Measurements from ENCODE around the gene CSNK1A1L. TPM values are rescaled to one million over a fixed set of nuclear protein-coding genes. Genes with fewer than 3 reads are reported as not detected.
A peak's percentile ranks its signal among the peaks of the same experiment; 100 is the strongest.

CSNK1A1L gene
- total and polyA plus RNA-seq, 2 of the 8 experiments (the other 6 are each of a cell fraction or from before 2014, with no cell fraction given) = not detected

GRCh38 chr13:37138169-37138568, 32.7 kb upstream of the CSNK1A1L start:
- H3K23me2 ChIP-seq (ENCODE audit: low read depth, low read length) = no peaks in the 10 kb centered on the region
- CTCF ChIA-PET (ENCODE audit: partially characterized antibody) = interaction anchor here (0.6 to 1.2 kb wide), 3 partner anchors 8 to 31 kb away, joined by 3 to 4 read pairs (median 3); no protein-coding TSS in a partner anchor
- FAIRE-seq = peak; percentile 71

More at GRCh38 chr13:37138169-37138568, 32.7 kb upstream of the CSNK1A1L start:
- no peak overlapping the region for H2BK20ac ChIP-seq (ENCODE audit: low read length)
- no peak overlapping the region for H2BK120ac ChIP-seq (replicated peaks; ENCODE audit: low read depth, low read length)
- DNase-seq (ENCODE audit: low read depth in 1 of 2, low spot score in 2 of 2) = peak in 1 of 2 experiments; percentile 0
- H3K4me3 ChIP-seq (ENCODE audit: extremely low read depth in 1 of 4, insufficient read depth in 2 of 4, low read depth in 3 of 4, low read length in 4 of 4) = no peak overlapping the region
- H2BK15ac ChIP-seq (ENCODE audit: low read length) = no peak overlapping the region
- no peak overlapping the region for H4K91ac ChIP-seq (replicated peaks; ENCODE audit: insufficient read length, low read length)
- H3K4ac ChIP-seq (replicated peaks; ENCODE audit: insufficient read length, low read depth, low read length) = no peak overlapping the region
- H3K27ac ChIP-seq (ENCODE audit: low read depth, low read length) = no peak overlapping the region
- H3K14ac ChIP-seq (ENCODE audit: insufficient read length) = no peak overlapping the region
- H2AK5ac ChIP-seq (ENCODE audit: low read depth, low read length) = no peak overlapping the region
- no peak overlapping the region for H3K23ac ChIP-seq (ENCODE audit: insufficient read length)
- H3K18ac ChIP-seq (ENCODE audit: extremely low read depth, low read length) = no peak overlapping the region
- no peaks in the 10 kb centered on the region for H3K27me3 ChIP-seq (replicated peaks in 1 of 4; ENCODE audit: control insufficient read depth in 3 of 4, extremely low read depth in 1 of 4, insufficient read depth in 3 of 4, low read length in 3 of 4)
- H3K9me3 ChIP-seq (ENCODE audit: insufficient read depth in 2 of 2, low read depth in 1 of 2, low read length in 1 of 2) = no peaks in the 10 kb centered on the region
- no peaks in the 10 kb centered on the region for H3K79me1 ChIP-seq (ENCODE audit: low read depth, low read length)
- TF ChIP-seq RAD21 (IDR thresholded peaks at IDR 0.05 in 1 of 2, conservative IDR thresholded peaks at IDR 0.05 in 1 of 2; ENCODE audit: low read depth in 2 of 2, low read length in 2 of 2) (peak; percentile 52 to 67; a peak in 3 of 4 replicates), TAF1 (IDR thresholded peaks at IDR 0.05; ENCODE audit: low read depth, low read length) (no peak), CTCF (IDR thresholded peaks at IDR 0.05; ENCODE audit: control extremely low read depth in 1 of 3, insufficient read depth in 1 of 3, low read depth in 1 of 3, low read length in 3 of 3) (peak; percentile 33 to 95 (median 60))
- H3K9ac ChIP-seq (replicated peaks in 1 of 4; ENCODE audit: extremely low read depth in 1 of 4, low read depth in 3 of 4, low read length in 3 of 4) = no peak overlapping the region
- POLR2A ChIA-PET (ENCODE audit: partially characterized antibody) = no interaction called here
- H2BK12ac ChIP-seq (ENCODE audit: low read depth, low read length) = no peak overlapping the region
- H2BK5ac ChIP-seq (ENCODE audit: low read depth, low read length) = no peak overlapping the region
- no peak overlapping the region for H4K8ac ChIP-seq (ENCODE audit: extremely low read depth, insufficient read depth, low read length)
- no peaks in the 10 kb centered on the region for H4K20me1 ChIP-seq (replicated peaks in 1 of 2; ENCODE audit: control insufficient read depth in 1 of 2, insufficient read depth in 2 of 2, low read length in 2 of 2)
- 87% methylated on average over 1 of the region's 1 CpG; no CpG with 5 or more reads in 1 of the 2 experiments for WGBS, 2 experiments (ENCODE audit: extremely low coverage in 1 of 2, insufficient coverage in 1 of 2, insufficient read length in 1 of 2, insufficient replicate concordance in 2 of 2, low coverage in 1 of 2, low lambda C conversion rate in 2 of 2, missing lambda C conversion rate in 1 of 2)
- no peak overlapping the region for H4K5ac ChIP-seq (ENCODE audit: insufficient read length, low read depth, low read length)
- no peaks in the 10 kb centered on the region for H3K4me1 ChIP-seq (replicated peaks in 1 of 4; ENCODE audit: control insufficient read depth in 3 of 4, insufficient read depth in 4 of 4, low read length in 3 of 4)
- no peaks in the 10 kb centered on the region for H3K36me3 ChIP-seq (ENCODE audit: control insufficient read depth in 2 of 4, insufficient read depth in 4 of 4, low read length in 3 of 4)
- H3K4me2 ChIP-seq (ENCODE audit: insufficient read depth in 1 of 2, low read depth in 2 of 2, low read length in 2 of 2) = no peak overlapping the region
- no peak overlapping the region for H3K56ac ChIP-seq (replicated peaks; ENCODE audit: insufficient read length, low read depth, low read length)
- no peaks in the 10 kb centered on the region for H3K79me2 ChIP-seq (ENCODE audit: control insufficient read depth in 1 of 2, insufficient read depth in 2 of 2, low read length in 2 of 2)
- H2AFZ ChIP-seq (ENCODE audit: low read length) = no peak overlapping the region

All from H1 (cell line).